ENCODE measurements around the gene EEF1AKMT1. TPM values are rescaled to one million over a fixed set of nuclear protein-coding genes. Genes with fewer than 3 reads are reported as not detected.

The EEF1AKMT1 gene
- total and polyA plus RNA-seq, 10 of the 15 experiments (the other 5 are each of a cell fraction or from before 2014, with no cell fraction given) = 7.9 to 44.5 (median 11.0) TPM

DNA sequence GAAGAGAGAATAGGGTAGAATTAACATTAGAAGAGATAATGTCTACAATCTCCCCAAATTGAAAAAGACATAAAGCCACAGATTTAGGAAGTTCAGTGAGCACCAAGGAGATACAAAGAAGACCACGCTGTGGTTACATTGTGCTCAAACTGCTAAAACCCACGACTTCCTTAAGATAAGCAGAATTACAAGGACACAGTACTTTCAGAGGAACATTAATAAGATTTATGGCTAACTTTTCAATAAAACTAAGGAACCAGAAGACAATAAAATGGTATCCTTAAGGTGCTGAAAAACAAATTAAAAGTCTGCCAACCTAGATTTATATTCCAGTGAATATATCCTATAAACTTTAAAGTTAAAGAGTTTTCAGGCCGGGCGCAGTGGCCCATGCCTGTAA lies 77.7 kb downstream of the EEF1AKMT1 start:
- DNase-seq (ENCODE audit: low read depth, low spot score) = no peak
- Histone ChIP-seq H3K79me2 (ENCODE audit: control insufficient read depth, insufficient read depth, low read length) (no peaks in the 10 kb centered on the region), H3K27me3 (replicated peaks in 1 of 2; ENCODE audit: control insufficient read depth in 2 of 2, insufficient read depth in 2 of 2, low read length in 1 of 2) (no peaks in the 10 kb centered on the region), H3K9ac (ENCODE audit: control insufficient read depth, insufficient read depth, low read length) (no peak overlapping the region), H4K20me1 (ENCODE audit: control insufficient read depth, insufficient read depth) (no peaks in the 10 kb centered on the region), H3K4me1 (ENCODE audit: control insufficient read depth, insufficient read depth, low read length) (no peaks in the 10 kb centered on the region), H3K4me2 (ENCODE audit: control insufficient read depth, insufficient read depth) (no peak overlapping the region), H3K4me3 (no peak overlapping the region), H3K9me3 (replicated peaks; ENCODE audit: control insufficient read depth, insufficient read depth, low read length) (no peaks in the 10 kb centered on the region), H2AFZ (ENCODE audit: control insufficient read depth, low read depth, low read length) (no peak overlapping the region), H3K27ac (ENCODE audit: control insufficient read depth, insufficient read depth) (no peak overlapping the region), H3K36me3 (ENCODE audit: control insufficient read depth in 2 of 2, insufficient read depth in 2 of 2, low read length in 1 of 2) (no peaks in the 10 kb centered on the region)
- WGBS (ENCODE audit: insufficient coverage, insufficient replicate concordance, low lambda C conversion rate, missing lambda C conversion rate) = 46% methylated on average over 4 of the region's 4 CpGs
- no TSS peak for BruUV-seq (replicated peaks)
- ATAC-seq = no peak
- no peak for FAIRE-seq
- ChIA-PET SMC1A (ENCODE audit: uncharacterized antibody, unreplicated experiment) (no interaction called here), RAD21 (ENCODE audit: unreplicated experiment) (no interaction called here), CTCF (no interaction called here), POLR2A (no interaction called here)
- in situ Hi-C loops (cut with MboI) (no loop called here), intact Hi-C loops (cut with micrococcal nuclease; ENCODE audit: unreplicated experiment) (no loop called here)
- TF ChIP-seq SMC3 (IDR thresholded peaks at IDR 0.05; ENCODE audit: borderline replicate concordance, low read length) = no peak
- no peak for TF ChIP-seq NR2F1 (conservative IDR thresholded peaks at IDR 0.05)
- TF ChIP-seq, protein P1, sequence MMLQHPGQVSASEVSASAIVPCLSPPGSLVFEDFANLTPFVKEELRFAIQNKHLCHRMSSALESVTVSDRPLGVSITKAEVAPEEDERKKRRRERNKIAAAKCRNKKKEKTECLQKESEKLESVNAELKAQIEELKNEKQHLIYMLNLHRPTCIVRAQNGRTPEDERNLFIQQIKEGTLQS (IDR thresholded peaks at IDR 0.05; ENCODE audit: borderline replicate concordance, extremely low read depth, low read depth, low read length) = no peak
- TF ChIP-seq, protein P2, sequence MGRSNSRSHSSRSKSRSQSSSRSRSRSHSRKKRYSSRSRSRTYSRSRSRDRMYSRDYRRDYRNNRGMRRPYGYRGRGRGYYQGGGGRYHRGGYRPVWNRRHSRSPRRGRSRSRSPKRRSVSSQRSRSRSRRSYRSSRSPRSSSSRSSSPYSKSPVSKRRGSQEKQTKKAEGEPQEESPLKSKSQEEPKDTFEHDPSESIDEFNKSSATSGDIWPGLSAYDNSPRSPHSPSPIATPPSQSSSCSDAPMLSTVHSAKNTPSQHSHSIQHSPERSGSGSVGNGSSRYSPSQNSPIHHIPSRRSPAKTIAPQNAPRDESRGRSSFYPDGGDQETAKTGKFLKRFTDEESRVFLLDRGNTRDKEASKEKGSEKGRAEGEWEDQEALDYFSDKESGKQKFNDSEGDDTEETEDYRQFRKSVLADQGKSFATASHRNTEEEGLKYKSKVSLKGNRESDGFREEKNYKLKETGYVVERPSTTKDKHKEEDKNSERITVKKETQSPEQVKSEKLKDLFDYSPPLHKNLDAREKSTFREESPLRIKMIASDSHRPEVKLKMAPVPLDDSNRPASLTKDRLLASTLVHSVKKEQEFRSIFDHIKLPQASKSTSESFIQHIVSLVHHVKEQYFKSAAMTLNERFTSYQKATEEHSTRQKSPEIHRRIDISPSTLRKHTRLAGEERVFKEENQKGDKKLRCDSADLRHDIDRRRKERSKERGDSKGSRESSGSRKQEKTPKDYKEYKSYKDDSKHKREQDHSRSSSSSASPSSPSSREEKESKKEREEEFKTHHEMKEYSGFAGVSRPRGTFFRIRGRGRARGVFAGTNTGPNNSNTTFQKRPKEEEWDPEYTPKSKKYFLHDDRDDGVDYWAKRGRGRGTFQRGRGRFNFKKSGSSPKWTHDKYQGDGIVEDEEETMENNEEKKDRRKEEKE (IDR thresholded peaks at IDR 0.05) = no peak
- TF ChIP-seq EP300 (IDR thresholded peaks at IDR 0.05; ENCODE audit: borderline replicate concordance in 1 of 2, control insufficient read depth in 1 of 2, low read depth in 2 of 2, low read length in 2 of 2) = no peak
- TF ChIP-seq ETV6 (conservative IDR thresholded peaks at IDR 0.05 in 1 of 2, IDR thresholded peaks at IDR 0.05 in 1 of 2; ENCODE audit: borderline replicate concordance in 1 of 2, low read depth in 1 of 2) = no peak
- no peak for TF ChIP-seq JUND (IDR thresholded peaks at IDR 0.05; ENCODE audit: low read depth, low read length)
- TF ChIP-seq KDM1A (IDR thresholded peaks at IDR 0.05; ENCODE audit: borderline replicate concordance) = no peak

Data from GM12878 (cell line).